Panc1 (cell line): Measurements from ENCODE around the gene GABARAP. TPM values are rescaled to one million over a fixed set of nuclear protein-coding genes. Genes with fewer than 3 reads are reported as not detected.

ENCODE experiments used
- ATAC-seq: fragments of 200-7000 bp; cut with Tn5 transposase; 2 replicates; pipeline ENCODE4 v1.9.1; 2020; ENCODE audit warnings: mild to moderate bottlenecking, moderate library complexity
- BruUV-seq: library from RNA; stranded (reverse); fragments of 400-500 nt; replicated peaks from 2 replicates; lab custom pipeline; 2021; lab: Mats Ljungman, UMichigan
- CTCF ChIA-PET: fragments of 300-600 bp; sonication (Branson Sonifier 250); formaldehyde crosslinking; loops from one replicate; lab custom pipeline; 2022; ENCODE audit warnings: antibody characterized with exemption; lab: Charles Lee
- POLR2A ChIA-PET: fragments of 300-600 bp; sonication (Branson Sonifier 250); formaldehyde crosslinking; loops from one replicate; lab custom pipeline; 2022; ENCODE audit warnings: antibody characterized with exemption; lab: Charles Lee
- DNase-seq: peaks from one replicate; pipeline ENCODE4 v3.0.0-alpha.2; 2010; ENCODE audit warnings: low read depth, low spot score
- H3K27ac ChIP-seq: 2 replicates; pipeline ENCODE4 v1.5.1; 2011; ENCODE audit warnings: mild to moderate bottlenecking, low read length, inconsistent platforms
- H3K27me3 ChIP-seq: fragments of 200-500 bp; sonication (Bioruptor generic); 2 replicates; pipeline ENCODE4 v1.6.0; 2014; ENCODE audit warnings: low read length, inconsistent platforms; ENCODE audit not compliant: control insufficient read depth, insufficient read depth
- H3K36me3 ChIP-seq: fragments of 200-500 bp; sonication (Bioruptor generic); 2 replicates; pipeline ENCODE4 v1.5.1; 2014; ENCODE audit warnings: inconsistent platforms, mild to moderate bottlenecking, low read length, moderate library complexity; ENCODE audit not compliant: control insufficient read depth, insufficient read depth
- H3K4me1 ChIP-seq: 2 replicates; pipeline ENCODE4 v1.5.1; 2011; ENCODE audit warnings: inconsistent platforms, mild to moderate bottlenecking, low read length, moderate library complexity; ENCODE audit not compliant: control insufficient read depth, insufficient read depth
- H3K4me3 ChIP-seq, 2 experiments: 2 replicates each; pipeline ENCODE4 v1.5.1; 2011 to 2012; ENCODE audit warnings: low read depth in 2 of 2, low read length in 2 of 2, mild to moderate bottlenecking in 2 of 2, inconsistent platforms in 1 of 2, moderate library complexity in 1 of 2
- H3K9me3 ChIP-seq: fragments of 200-500 bp; sonication (Bioruptor generic); 2 replicates; pipeline ENCODE4 v1.5.1; 2014; ENCODE audit warnings: low read depth, mild to moderate bottlenecking, inconsistent platforms, low read length, moderate library complexity; ENCODE audit not compliant: control insufficient read depth, insufficient read depth
- CTCF ChIP-seq: fragments of 450-650 bp; IDR thresholded peaks from 2 replicates; pipeline ENCODE4 v1.5.1; 2017; ENCODE audit warnings: mild to moderate bottlenecking
- POLR2AphosphoS5 ChIP-seq: IDR thresholded peaks from 2 replicates; pipeline ENCODE4 v1.6.1; 2012; ENCODE audit warnings: mild to moderate bottlenecking, low read depth, low read length, moderate library complexity
- REST ChIP-seq, 2 experiments: IDR thresholded peaks; 2 replicates each; pipeline ENCODE4 v1.6.1; 2011 to 2012; ENCODE audit warnings: low read depth in 2 of 2, control low read depth in 1 of 2, low read length in 1 of 2, mild to moderate bottlenecking in 1 of 2, moderate library complexity in 1 of 2; ENCODE audit not compliant: insufficient read depth in 1 of 2
- SIN3A ChIP-seq: IDR thresholded peaks from 2 replicates; pipeline ENCODE4 v1.6.1; 2012; ENCODE audit warnings: low read depth, mild to moderate bottlenecking, low read length, moderate library complexity, borderline replicate concordance; ENCODE audit not compliant: insufficient read depth
- TCF7L2 ChIP-seq: IDR thresholded peaks from 2 replicates; pipeline ENCODE4 v1.6.1; 2011; ENCODE audit warnings: mild to moderate bottlenecking, low read depth, low read length, inconsistent platforms
- in situ Hi-C: cut with HindIII; loops from 2 replicates; pipeline ENCODE4 v1.10.0; 2016; ENCODE audit warnings: low sequenced_read_pairs, low pct_unique_long_range_greater_than_20kb
- intact Hi-C: fragments of 100-400 bp; cut with micrococcal nuclease; formaldehyde crosslinking; loops from one replicate; pipeline ENCODE4 v1.10.0; 2022; ENCODE audit not compliant: unreplicated experiment
- total RNA-seq: library from RNA; stranded (reverse); gene quantifications from one replicate; pipeline ENCODE4 v1.2.1, GENCODE V29; 2021; ENCODE audit not compliant: unreplicated experiment

The GABARAP gene
- total RNA-seq, 1 experiment from 2014 or later = 289 TPM

GRCh38 chr17:7213895-7214299 lies 28.4 kb downstream of the GABARAP start:
- intact Hi-C loops (no loop called here), in situ Hi-C loops (no loop called here)
- ATAC-seq = no peak
- Histone ChIP-seq H3K4me1 (peaks cover 22% of the 10 kb centered on the region), H3K27ac (peak overlapping the region; percentile 11; the same call in 1 of the 2 replicates), H3K27me3 (no peaks in the 10 kb centered on the region), H3K9me3 (no peaks in the 10 kb centered on the region), H3K4me3 (peak overlapping the region; percentile 47 to 70), H3K36me3 (no peaks in the 10 kb centered on the region)
- ChIA-PET POLR2A (no interaction called here), CTCF (interaction anchor here (0.7 kb wide), 1 partner anchor 140 kb away, joined by 3 read pairs; no protein-coding TSS in a partner anchor)
- no TSS peak for BruUV-seq
- TF ChIP-seq POLR2AphosphoS5 (no peak), CTCF (no peak), TCF7L2 (no peak), REST (IDR thresholded peaks at IDR 0.05; ENCODE audit: insufficient read depth in 1 of 2, low read depth in 2 of 2, low read length in 1 of 2) (no peak), SIN3A (no peak)
- no peak for DNase-seq

GRCh38 chr17:7211491-7212273 lies 30.6 kb downstream of the GABARAP start:
- intact Hi-C loops = no loop called here
- no peak for DNase-seq
- no peak for ATAC-seq
- CTCF ChIA-PET = no interaction called here
- no peaks in the 10 kb centered on the region for H3K36me3 ChIP-seq
- POLR2A ChIA-PET = no interaction called here
- H3K9me3 ChIP-seq = no peaks in the 10 kb centered on the region
- in situ Hi-C loops = no loop called here
- TF ChIP-seq CTCF = no peak
- no peak for TF ChIP-seq SIN3A
- no peak for TF ChIP-seq TCF7L2
- H3K4me1 ChIP-seq = peaks cover 7% of the 10 kb centered on the region
- BruUV-seq = no TSS peak
- H3K27me3 ChIP-seq = no peaks in the 10 kb centered on the region
- no peak overlapping the region for H3K27ac ChIP-seq
- H3K4me3 ChIP-seq = no peak overlapping the region
